HG02610 (cell line): ENCODE data around the gene MPZL1.

Experiments
- ATAC-seq: cut with Tn5 transposase; IDR thresholded peaks from one replicate; pipeline ENCODE4 v1.9.1; 2021; ENCODE audit warnings: mild to moderate bottlenecking, moderate library complexity; ENCODE audit not compliant: unreplicated experiment

Gene MPZL1

GRCh38 chr1:167775178-167775577 lies 53.4 kb downstream of the MPZL1 start:
- no peak for ATAC-seq

DNA sequence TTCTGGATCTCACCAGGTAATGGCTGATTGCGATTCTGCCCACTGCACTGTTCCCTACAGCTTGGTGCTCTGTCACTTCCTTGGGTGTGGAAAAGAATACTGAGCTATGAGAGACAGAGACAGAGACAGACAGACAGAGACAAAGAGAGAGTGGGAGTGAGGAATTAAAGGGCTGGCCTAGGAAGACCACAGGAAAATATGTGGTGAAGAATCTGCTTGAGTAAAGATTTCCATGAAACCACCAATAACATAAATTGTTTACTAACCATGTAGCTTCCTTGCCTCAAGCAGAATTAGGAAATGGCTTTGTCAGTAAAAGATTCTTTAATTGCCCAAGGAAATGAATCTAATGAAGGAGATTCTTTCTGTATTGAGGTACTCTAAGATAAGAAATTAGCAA lies 54.4 kb downstream of the MPZL1 start:
- no peak for ATAC-seq

- ATAC-seq = no peak
Measured at GRCh38 chr1:167776616-167777268, 55.0 kb downstream of the MPZL1 start.

- no peak for ATAC-seq
Measured at GRCh38 chr1:167777269-167777650, 55.5 kb downstream of the MPZL1 start.

- no peak for ATAC-seq
Measured at GRCh38 chr1:167781558-167781957, 59.8 kb downstream of the MPZL1 start.

- no peak for ATAC-seq
Measured at GRCh38 chr1:167782946-167783345, 61.2 kb downstream of the MPZL1 start.

DNA sequence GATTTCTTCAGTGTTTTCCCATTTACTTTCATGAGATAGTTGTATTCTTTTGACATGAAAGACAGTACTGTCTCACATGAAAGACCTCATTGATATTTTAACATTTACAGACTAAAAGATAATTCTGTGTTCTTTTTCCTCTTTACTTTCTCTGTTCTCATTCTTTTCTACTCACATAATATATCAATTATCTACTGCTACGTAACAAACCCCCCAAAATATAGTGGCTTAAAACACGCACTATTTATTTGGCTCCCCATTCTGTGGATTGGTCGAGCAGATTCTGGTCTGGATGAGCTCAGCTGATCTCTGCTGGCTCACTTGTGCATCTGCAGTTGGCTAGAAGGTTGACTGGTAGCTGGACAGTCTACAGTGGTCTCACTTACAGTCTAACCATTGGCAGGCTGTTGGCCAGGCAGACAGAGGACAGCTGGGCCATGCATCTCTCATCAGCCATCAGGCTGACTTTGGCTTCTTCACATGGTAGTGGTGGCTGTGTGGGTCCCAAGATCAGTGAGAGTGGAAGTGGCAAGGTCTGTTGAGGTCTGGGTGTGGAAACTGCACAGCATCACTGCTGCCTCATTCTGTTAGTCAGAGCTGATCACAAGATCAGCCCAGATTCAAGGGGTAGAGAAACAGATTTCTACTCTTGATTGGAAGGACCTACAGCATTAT lies 63.2 kb downstream of the MPZL1 start:
- ATAC-seq = no peak

GRCh38 chr1:167786502-167786901 lies 64.7 kb downstream of the MPZL1 start:
- no peak for ATAC-seq

- no peak for ATAC-seq
Measured at GRCh38 chr1:167789501-167789900, 67.7 kb downstream of the MPZL1 start.

DNA sequence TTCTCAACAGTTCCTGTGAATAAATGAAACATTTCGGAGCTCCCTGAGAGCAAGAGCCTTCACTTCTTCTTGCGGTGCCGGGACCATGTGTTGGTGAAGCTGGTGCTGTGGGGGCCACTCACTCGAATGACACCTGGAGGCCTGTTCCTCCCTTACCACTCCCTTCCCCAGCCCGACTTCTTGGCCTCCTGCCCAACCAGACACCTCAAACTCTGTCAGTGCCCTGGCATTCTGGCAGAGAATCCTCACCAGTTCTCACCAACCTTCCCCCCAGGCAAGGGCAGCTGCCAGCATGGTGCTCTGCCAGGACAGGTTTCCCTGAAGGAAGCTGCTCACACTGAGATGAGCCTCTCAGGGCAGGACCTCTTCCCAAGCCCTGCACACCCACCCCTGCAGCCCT lies 68.3 kb downstream of the MPZL1 start:
- ATAC-seq = no peak

GRCh38 chr1:167791281-167792187 lies 69.8 kb downstream of the MPZL1 start:
- ATAC-seq = no peak

- no peak for ATAC-seq
Measured at GRCh38 chr1:167792188-167792565, 70.4 kb downstream of the MPZL1 start.

DNA sequence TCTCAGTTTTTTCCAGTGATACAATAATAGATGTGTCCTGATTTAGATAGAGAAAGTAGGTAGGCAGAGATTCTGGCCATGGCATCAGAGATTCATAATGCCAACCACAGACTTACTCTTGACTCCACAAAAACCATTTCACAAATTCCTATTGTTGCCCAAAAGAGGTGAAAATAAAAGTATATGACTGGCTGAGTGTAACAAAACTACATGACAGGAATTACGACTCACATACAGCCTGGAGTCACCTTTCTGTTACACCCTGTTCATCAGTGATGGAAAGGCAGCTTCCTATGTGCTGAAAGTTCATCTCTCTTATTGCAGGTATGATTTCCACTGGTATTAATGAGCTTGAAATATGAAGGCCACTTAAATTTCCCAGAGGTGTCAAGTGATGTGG lies 72.3 kb downstream of the MPZL1 start:
- no peak for ATAC-seq

DNA sequence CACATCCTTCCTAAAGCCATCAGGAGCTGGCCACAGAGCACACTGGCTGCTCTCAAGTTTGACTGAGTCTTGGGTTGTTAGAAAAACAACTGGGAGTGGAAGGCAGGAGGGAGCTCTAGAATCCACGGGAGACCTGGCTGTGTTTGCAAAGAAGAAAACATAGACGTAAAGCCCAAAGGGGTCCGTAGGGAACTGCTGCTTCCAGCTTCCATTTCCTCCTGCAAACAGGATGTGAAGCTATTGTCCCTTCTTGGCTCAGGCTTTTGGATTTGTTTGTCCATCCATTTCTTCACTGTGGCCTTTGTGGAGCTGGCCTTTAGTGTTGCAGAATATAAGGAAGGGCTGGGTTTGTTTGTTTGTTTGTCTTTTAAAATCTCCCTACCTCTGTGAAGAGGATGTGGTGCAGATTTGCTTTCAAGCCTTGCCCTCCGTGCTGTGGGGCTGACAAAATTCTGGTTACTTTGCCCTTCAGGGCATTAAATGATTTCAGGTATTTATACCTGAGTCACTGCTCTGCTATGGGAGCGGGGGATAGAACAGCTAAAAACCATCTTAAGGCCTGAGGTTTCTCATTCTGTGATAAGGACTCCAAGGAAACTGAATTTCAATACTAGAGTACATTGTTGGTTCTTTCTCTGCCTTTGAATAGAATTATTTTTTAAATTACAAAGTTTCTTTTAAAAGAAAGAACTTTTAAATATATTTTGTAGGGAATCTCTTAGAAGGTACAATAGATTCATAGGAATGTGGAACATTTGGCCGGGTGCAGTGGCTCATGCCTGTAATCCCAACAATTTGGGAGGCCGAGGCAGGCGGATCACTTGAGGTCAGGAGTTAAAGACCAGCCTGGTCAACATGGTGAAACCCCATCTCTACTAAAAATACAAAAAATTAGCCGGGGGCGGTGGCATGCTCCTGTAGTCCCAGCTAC lies 74.3 kb downstream of the MPZL1 start:
- ATAC-seq = no peak

- no peak for ATAC-seq
Measured at GRCh38 chr1:167797015-167797414, 75.2 kb downstream of the MPZL1 start.

DNA sequence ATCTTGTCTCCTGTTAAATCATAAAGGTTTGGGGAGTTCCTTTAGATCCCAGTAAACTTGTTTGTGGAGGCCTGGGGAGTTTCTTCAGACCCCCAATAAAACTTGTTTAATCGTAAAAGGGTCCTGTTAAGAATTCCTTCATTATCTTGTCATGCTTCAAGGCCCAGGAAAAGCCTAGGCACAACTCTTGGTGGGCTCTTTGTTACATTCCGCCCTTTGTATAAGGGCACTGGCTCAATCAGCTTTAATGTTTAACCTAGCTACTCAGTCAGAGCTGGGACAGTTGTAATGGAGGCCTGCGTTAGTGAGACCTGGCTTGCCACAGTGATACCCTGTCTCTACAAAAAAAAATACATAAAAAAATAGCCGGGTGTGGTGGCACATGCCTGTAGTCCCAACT lies 77.2 kb downstream of the MPZL1 start:
- no peak for ATAC-seq

DNA sequence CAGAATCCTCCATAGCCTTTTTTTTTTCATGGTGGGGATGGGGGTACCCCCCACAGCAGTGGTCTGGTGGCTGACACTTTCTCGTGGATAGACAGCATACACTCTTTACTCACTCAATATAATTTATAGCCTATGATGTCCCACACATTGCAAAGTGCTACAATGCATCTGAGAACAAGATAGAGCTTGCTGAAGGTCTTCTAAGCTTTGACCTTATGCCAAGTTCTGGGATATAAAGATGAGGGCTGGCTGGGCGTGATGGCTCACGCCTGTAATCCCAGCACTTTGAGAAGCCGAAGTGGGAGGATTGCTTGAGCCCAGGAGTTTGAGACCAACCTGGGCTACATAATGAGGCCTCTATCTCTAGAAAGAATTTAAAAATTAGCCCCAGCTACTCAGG lies 78.0 kb downstream of the MPZL1 start:
- no peak for ATAC-seq

GRCh38 chr1:167800251-167800650 lies 78.5 kb downstream of the MPZL1 start:
- ATAC-seq = no peak

DNA sequence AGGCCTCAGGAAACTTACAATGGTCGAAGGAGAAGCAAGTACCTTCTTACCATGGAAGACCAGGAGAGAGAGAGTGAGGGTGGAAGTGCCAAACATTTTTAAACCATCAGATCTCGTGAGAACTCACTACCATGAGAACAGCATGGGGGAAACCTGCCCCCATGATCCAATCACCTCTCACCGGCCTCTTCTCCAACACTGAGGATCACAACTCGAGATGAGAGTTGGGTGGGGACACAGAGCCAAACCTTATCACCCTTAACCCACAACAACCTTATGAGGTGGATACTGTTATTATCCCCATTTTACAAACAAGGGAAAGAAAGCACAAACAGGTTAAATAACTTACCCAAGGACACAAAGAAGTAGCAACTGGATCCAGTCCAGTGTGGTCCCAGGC lies 80.5 kb downstream of the MPZL1 start:
- ATAC-seq = no peak

- ATAC-seq = peak; percentile 88
Measured at GRCh38 chr1:167803358-167804207, 81.8 kb downstream of the MPZL1 start.
